Mucosa of descending colon (tissue), 3 donors: ENCODE data around the gene DNA2. TPM values are rescaled to one million over a fixed set of nuclear protein-coding genes. Genes with fewer than 3 reads are reported as not detected.

Experiments
- ATAC-seq: fragments of 200-7000 bp; cut with Tn5 transposase; one replicate; pipeline ENCODE4 v1.9.1; 2020; ENCODE audit warnings: mild to moderate bottlenecking, moderate library complexity
- DNase-seq, 3 donors: peaks; one replicate each; pipeline ENCODE4 v3.0.0-alpha.2; 2020
- H3K36me3 ChIP-seq: fragments of 200-600 bp; one replicate; pipeline ENCODE4 v1.8.0; 2021; ENCODE audit warnings: low read depth, mild to moderate bottlenecking
- H3K4me1 ChIP-seq: fragments of 200-600 bp; one replicate; pipeline ENCODE4 v1.8.0; 2021; ENCODE audit warnings: low read depth, mild to moderate bottlenecking
- H3K4me3 ChIP-seq: fragments of 200-600 bp; one replicate; pipeline ENCODE4 v1.8.0; 2021; ENCODE audit warnings: mild to moderate bottlenecking
- H3K9me3 ChIP-seq: fragments of 200-600 bp; one replicate; pipeline ENCODE4 v1.8.0; 2021; ENCODE audit warnings: mild to moderate bottlenecking
- intact Hi-C, 2 donors: fragments of 100-400 bp; cut with DNase I in 1 of 2; cut with micrococcal nuclease in 1 of 2; formaldehyde crosslinking; loops; one replicate each; pipeline versions ENCODE4 v1.11.0 to v1.11.1; 2022; cut with DNase I, micrococcal nuclease
- total RNA-seq, 3 donors: library from RNA; stranded (reverse); fragmentation: NEBNext Ultra II Directional in 2 of 3; extraction: Animal tissue kit (Norgen Biotek cat#: 25700) in 2 of 3; gene quantifications; one replicate each; pipeline versions ENCODE4 v1.2.1 to v1.2.4, GENCODE V29; 2021 to 2023
- TF ChIP-seq, protein P1 (sequence below): fragments of 200-600 bp; IDR thresholded peaks from one replicate; pipeline ENCODE4 v1.8.0; 2022; ENCODE audit warnings: antibody characterized with exemption, mild to moderate bottlenecking
- donor health status: DM: no; HTN: no; CAD: no; lungs with moderate emphysema.
- donor health status: DM: no; HTN: no; CAD: no.
- donor health status: DM: no; HTN: yes; CAD: no.

DNA2 gene
- total RNA-seq, 3 donors from 2014 or later, result 3.3 to 8.7 (median 5.2) TPM

DNA sequence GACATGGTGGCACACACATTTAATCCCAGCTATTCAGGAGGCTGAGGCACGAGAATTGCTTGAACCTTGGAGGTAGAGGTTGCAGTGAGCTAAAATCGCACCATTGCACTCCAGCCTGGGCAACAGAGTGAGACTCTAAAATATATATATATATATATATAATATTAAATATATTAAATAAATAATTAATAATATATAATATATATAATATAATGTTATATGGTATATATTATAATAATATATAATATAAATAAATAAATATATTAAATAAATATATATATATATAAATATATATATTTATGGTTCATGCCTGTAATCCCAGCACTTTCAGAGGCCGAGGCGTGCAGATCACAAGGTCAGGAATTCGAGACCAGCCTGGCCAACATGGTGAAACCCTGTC, 105.2 kb downstream of the DNA2 start:
- Histone ChIP-seq H3K9me3 (peaks cover 4% of the 10 kb centered on the region), H3K4me3 (no peak overlapping the region), H3K4me1 (no peaks in the 10 kb centered on the region), H3K36me3 (no peaks in the 10 kb centered on the region)
- TF ChIP-seq, protein P1, sequence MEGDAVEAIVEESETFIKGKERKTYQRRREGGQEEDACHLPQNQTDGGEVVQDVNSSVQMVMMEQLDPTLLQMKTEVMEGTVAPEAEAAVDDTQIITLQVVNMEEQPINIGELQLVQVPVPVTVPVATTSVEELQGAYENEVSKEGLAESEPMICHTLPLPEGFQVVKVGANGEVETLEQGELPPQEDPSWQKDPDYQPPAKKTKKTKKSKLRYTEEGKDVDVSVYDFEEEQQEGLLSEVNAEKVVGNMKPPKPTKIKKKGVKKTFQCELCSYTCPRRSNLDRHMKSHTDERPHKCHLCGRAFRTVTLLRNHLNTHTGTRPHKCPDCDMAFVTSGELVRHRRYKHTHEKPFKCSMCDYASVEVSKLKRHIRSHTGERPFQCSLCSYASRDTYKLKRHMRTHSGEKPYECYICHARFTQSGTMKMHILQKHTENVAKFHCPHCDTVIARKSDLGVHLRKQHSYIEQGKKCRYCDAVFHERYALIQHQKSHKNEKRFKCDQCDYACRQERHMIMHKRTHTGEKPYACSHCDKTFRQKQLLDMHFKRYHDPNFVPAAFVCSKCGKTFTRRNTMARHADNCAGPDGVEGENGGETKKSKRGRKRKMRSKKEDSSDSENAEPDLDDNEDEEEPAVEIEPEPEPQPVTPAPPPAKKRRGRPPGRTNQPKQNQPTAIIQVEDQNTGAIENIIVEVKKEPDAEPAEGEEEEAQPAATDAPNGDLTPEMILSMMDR, result no peak
- intact Hi-C loops, result no loop called here
- DNase-seq (no peak), ATAC-seq (no peak)

DNA sequence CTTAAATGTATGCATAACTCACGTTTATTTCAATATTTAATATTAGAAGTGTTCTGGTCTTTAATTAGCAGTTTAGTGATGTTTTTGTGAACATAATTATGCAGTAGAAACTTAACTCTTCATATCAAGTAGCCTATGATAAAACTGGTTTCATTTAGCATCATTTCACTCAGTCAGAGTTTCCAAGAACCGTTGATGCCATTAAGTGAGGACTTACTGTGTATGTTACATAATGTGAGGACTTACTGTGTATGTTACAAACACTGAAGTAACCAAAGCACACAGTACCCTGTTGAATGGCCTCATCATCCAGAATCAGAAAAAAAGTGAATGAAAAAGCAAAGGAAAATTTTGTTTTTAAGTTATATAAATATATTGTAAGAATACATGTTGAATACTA, 106.2 kb downstream of the DNA2 start:
- intact Hi-C loops, result no loop called here
- TF ChIP-seq, protein P1, result no peak
- Histone ChIP-seq H3K36me3 (no peaks in the 10 kb centered on the region), H3K4me3 (no peak overlapping the region), H3K4me1 (no peaks in the 10 kb centered on the region), H3K9me3 (no peaks in the 10 kb centered on the region)
- no peak for ATAC-seq
- DNase-seq, result no peak

DNA sequence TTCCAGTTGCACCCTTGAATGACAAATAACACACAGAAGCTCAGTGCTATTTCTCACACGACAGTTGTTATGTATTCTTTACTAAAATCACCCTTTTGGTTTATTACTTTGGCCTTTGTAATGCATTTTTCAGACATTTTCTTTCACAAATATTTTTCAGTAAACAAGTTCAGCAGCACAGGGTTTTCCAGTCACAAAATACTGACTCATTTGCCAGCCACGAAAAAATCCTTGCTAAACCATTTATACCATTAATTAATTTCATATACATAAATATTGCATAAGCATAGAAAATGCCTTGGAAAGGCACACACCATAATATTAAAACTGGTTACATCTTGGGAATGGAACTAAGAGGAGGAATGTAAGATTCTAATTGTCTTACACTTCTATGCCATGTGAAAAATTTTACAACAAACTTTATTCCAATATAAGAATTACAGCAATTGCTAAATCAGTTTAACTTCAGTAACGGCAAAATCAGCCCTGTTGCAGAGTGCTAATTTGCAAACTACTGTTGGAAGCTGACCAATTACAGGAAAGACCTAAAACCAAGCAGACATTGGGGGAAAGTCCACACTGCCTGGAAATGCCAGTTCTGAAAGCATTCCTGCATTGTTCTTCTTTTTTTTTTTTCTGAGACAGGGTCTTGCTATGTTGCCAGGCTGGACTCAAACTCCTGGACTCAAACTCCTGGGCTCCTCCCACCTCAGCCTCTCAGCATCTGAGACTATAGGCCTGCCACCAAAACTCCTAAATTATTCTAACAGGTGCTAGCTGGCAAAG, 107.5 kb downstream of the DNA2 start:
- intact Hi-C loops, result no loop called here
- no peaks in the 10 kb centered on the region for H3K9me3 ChIP-seq
- no peak for ATAC-seq
- no peaks in the 10 kb centered on the region for H3K4me1 ChIP-seq
- TF ChIP-seq, protein P1, result no peak
- H3K36me3 ChIP-seq, result no peaks in the 10 kb centered on the region
- no peak overlapping the region for H3K4me3 ChIP-seq
- no peak for DNase-seq

Other genes with a start within 250 kb of the DNA2 start
- under 1 TPM in 2 of 3 donors, not detected in 1; 0.19 to 0.53 TPM for gene ATOH7, start 239.9 kb downstream of the DNA2 start, total RNA-seq
- gene HNRNPH3, start 139.9 kb downstream of the DNA2 start, total RNA-seq, result 100 to 1,000 TPM in 2 of 3 donors, 10 to 100 TPM in 1; 87.4 to 135 (median 102) TPM
- 100 to 1,000 TPM in 1 of 3 donors, 10 to 100 TPM in 2; 40.3 to 115 (median 67.2) TPM for gene PBLD, start 139.0 kb downstream of the DNA2 start, total RNA-seq
- 10 to 100 TPM; 20.5 to 28.3 (median 26.1) TPM for gene RUFY2, start 64.7 kb downstream of the DNA2 start, total RNA-seq
- 10 to 100 TPM; 19.4 to 35.0 (median 23.3) TPM for gene SLC25A16, start 55.5 kb upstream of the DNA2 start, total RNA-seq
- gene TET1, start 88.4 kb upstream of the DNA2 start, total RNA-seq, result 1 to 10 TPM; 1.0 to 5.7 (median 1.1) TPM
- gene CCAR1, start 249.3 kb upstream of the DNA2 start, total RNA-seq, result 10 to 100 TPM; 45.6 to 58.2 (median 49.1) TPM